Measurements from ENCODE around the gene FKBP14.

- TF ChIP-seq CTCF (IDR thresholded peaks at IDR 0.05) (no peak), POLR2A (IDR thresholded peaks at IDR 0.05) (no peak)
These were observed 14.4 kb upstream of the FKBP14 start for GRCh38 chr7:30040938-30041337.
